ENCODE results near the gene ZFHX2.
A peak's percentile ranks its signal among the peaks of the same experiment; 100 is the strongest.

Gene ZFHX2

DNA sequence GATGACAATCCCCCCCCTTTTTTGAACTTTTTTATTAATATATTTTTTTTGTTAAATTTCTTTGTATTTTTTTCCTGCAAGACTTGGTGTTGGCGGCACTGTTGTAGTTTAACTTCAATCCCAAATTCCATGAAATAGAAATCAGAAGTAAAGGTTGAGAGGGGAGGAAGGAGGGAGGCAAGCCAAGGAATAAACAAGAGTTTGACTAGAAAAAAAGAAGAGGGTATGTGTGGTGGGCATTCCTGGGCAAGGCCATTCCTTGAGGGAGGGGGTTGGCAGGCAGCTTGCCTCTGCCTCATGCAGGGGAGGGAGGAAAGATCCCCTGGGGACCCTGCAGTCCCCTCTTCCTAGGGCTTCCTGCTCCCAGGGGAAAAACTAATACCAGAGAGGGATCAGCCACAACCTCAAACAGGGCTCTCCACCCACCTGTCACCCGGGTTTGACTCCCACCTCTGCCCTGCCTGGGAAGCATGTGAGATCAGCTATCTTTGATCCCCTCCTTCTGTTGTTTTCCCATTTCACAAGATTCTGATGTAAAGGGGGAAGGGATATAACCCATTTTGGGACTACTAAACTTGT, 16.5 kb upstream of the ZFHX2 start:
- Histone ChIP-seq H3K36me3 (ENCODE audit: insufficient read depth, low read length) (peaks cover 24% of the 10 kb centered on the region; the same call in 1 of the 2 replicates), H2AFZ (ENCODE audit: low read length) (peak overlapping the region; percentile 41; the same call in 1 of the 2 replicates), H3K4me1 (ENCODE audit: insufficient read depth, low read length, severe bottlenecking) (peaks cover 18% of the 10 kb centered on the region), H3K27ac (ENCODE audit: low read depth, low read length, poor library complexity, severe bottlenecking) (no peak overlapping the region), H3K9me3 (ENCODE audit: low read length) (no peaks in the 10 kb centered on the region), H3K9ac (ENCODE audit: low read length) (peak overlapping the region; percentile 78), H3K4me3 (ENCODE audit: low read depth, low read length, poor library complexity, severe bottlenecking) (peak overlapping the region; percentile 79), H3K79me2 (ENCODE audit: insufficient read depth, low read length) (no peaks in the 10 kb centered on the region), H3F3A (ENCODE audit: insufficient read depth, low read length) (no peaks in the 10 kb centered on the region), H4K20me1 (ENCODE audit: insufficient read depth, low read length) (no peaks in the 10 kb centered on the region), H3K4me2 (ENCODE audit: low read length) (peak overlapping the region; percentile 84), H3K27me3 (ENCODE audit: insufficient read depth, low read length) (no peaks in the 10 kb centered on the region), H3K9me2 (ENCODE audit: low read depth, low read length) (no peaks in the 10 kb centered on the region)
- TF ChIP-seq, protein P1, sequence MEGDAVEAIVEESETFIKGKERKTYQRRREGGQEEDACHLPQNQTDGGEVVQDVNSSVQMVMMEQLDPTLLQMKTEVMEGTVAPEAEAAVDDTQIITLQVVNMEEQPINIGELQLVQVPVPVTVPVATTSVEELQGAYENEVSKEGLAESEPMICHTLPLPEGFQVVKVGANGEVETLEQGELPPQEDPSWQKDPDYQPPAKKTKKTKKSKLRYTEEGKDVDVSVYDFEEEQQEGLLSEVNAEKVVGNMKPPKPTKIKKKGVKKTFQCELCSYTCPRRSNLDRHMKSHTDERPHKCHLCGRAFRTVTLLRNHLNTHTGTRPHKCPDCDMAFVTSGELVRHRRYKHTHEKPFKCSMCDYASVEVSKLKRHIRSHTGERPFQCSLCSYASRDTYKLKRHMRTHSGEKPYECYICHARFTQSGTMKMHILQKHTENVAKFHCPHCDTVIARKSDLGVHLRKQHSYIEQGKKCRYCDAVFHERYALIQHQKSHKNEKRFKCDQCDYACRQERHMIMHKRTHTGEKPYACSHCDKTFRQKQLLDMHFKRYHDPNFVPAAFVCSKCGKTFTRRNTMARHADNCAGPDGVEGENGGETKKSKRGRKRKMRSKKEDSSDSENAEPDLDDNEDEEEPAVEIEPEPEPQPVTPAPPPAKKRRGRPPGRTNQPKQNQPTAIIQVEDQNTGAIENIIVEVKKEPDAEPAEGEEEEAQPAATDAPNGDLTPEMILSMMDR (IDR thresholded peaks at IDR 0.05; ENCODE audit: low read length): no peak
- no peak for TF ChIP-seq EZH2 (IDR thresholded peaks at IDR 0.05; ENCODE audit: borderline replicate concordance, low read length)

DNA sequence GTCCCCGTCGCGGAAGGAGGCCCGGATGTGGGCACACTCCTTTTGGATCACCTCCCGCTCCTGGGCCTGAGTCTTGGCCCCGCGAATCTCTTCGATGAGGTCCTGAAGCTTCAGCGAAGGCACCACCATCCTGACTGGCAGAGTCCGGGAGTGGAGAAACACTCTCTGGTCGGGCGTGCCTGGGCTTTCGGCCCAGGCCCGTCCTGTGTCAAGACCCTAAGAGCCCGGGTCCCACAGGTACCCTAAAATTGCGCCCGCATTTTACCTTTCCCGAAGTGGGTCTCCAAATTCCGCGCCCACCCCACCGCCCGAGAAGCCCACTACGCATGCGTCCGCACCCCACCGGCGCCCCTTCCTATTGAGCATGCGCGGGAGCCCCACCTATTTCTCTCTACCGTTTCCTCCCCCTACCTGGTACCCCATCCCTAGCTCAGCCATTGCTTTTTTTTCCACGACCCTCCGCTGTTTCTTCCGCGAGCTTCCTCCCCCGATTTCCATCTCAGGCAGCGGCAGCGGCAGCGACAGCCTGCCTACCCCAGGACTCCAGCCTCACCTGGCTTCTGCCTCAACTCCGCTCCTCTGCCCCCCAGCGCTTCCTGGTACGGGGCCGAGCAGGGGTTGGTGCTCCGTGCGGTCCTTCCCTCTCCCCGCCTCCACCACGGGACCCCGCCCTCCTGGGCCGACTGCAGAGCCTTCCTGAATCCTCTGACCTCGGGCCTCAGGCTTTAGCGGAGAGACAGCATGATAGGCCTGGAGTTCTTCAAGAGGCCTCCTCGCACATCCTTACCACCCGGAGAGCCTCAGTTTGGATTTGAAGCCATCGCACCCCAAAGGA, 15.8 kb upstream of the ZFHX2 start, which contains the start of gene AP1G2:
Gene AP1G2, minus strand, starts transcription at position 606 of the 835 bp plus-strand sequence. Its CDS starts 477 bp downstream, at position 129.
- Histone ChIP-seq H3K9ac (ENCODE audit: low read length) (peak within 1 kb of the TSS; percentile 78), H3K4me2 (ENCODE audit: low read length) (peak within 1 kb of the TSS; percentile 84), H3K79me2 (ENCODE audit: insufficient read depth, low read length) (no peaks in the 10 kb centered on the region), H3K36me3 (ENCODE audit: insufficient read depth, low read length) (peaks cover 24% of the 10 kb centered on the region; the same call in 1 of the 2 replicates), H4K20me1 (ENCODE audit: insufficient read depth, low read length) (no peaks in the 10 kb centered on the region), H3K27me3 (ENCODE audit: insufficient read depth, low read length) (no peaks in the 10 kb centered on the region), H3K4me1 (ENCODE audit: insufficient read depth, low read length, severe bottlenecking) (peaks cover 18% of the 10 kb centered on the region), H2AFZ (ENCODE audit: low read length) (peak within 1 kb of the TSS; percentile 41; the same call in 1 of the 2 replicates), H3K27ac (ENCODE audit: low read depth, low read length, poor library complexity, severe bottlenecking) (peak within 1 kb of the TSS; percentile 31), H3K4me3 (ENCODE audit: low read depth, low read length, poor library complexity, severe bottlenecking) (peak within 1 kb of the TSS; percentile 79), H3K9me2 (ENCODE audit: low read depth, low read length) (no peaks in the 10 kb centered on the region), H3F3A (ENCODE audit: insufficient read depth, low read length) (no peaks in the 10 kb centered on the region), H3K9me3 (ENCODE audit: low read length) (no peaks in the 10 kb centered on the region)
- TF ChIP-seq, protein P1 (IDR thresholded peaks at IDR 0.05; ENCODE audit: low read length): no peak
- TF ChIP-seq EZH2 (IDR thresholded peaks at IDR 0.05; ENCODE audit: borderline replicate concordance, low read length): no peak

DNA sequence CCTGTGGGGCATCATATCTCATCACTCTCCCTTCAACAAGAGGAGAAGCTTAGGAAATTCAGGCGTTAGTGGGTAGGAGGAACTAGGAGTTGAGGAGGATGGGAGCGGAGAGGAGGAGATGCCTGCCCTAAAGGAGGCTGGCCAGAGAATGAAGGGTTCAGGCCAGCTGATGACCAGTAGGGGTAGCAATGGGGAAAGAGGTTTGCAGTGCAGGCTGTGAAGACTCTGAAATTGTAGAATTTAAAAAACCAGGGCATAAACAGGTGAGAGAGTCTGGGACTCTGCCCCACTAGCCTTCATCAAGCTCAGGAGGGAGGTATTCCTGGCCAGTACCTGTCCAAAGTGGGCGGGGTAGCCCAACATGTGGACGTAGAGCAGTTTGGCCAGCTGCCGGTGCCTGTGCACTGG, 15.2 kb upstream of the ZFHX2 start:
- H3K4me1 ChIP-seq (ENCODE audit: insufficient read depth, low read length, severe bottlenecking): peaks cover 18% of the 10 kb centered on the region
- no peaks in the 10 kb centered on the region for H3K9me3 ChIP-seq (ENCODE audit: low read length)
- TF ChIP-seq EZH2 (IDR thresholded peaks at IDR 0.05; ENCODE audit: borderline replicate concordance, low read length): no peak
- TF ChIP-seq, protein P1 (IDR thresholded peaks at IDR 0.05; ENCODE audit: low read length): peak; percentile 24; the same call in 1 of the 2 replicates
- H3K9ac ChIP-seq (ENCODE audit: low read length): peak overlapping the region; percentile 78
- no peaks in the 10 kb centered on the region for H3F3A ChIP-seq (ENCODE audit: insufficient read depth, low read length)
- no peaks in the 10 kb centered on the region for H3K9me2 ChIP-seq (ENCODE audit: low read depth, low read length)
- H3K27me3 ChIP-seq (ENCODE audit: insufficient read depth, low read length): no peaks in the 10 kb centered on the region
- H4K20me1 ChIP-seq (ENCODE audit: insufficient read depth, low read length): no peaks in the 10 kb centered on the region
- H3K36me3 ChIP-seq (ENCODE audit: insufficient read depth, low read length): peaks cover 30% of the 10 kb centered on the region; the same call in 1 of the 2 replicates
- no peak overlapping the region for H2AFZ ChIP-seq (ENCODE audit: low read length)
- H3K4me2 ChIP-seq (ENCODE audit: low read length): peak overlapping the region; percentile 84
- no peak overlapping the region for H3K27ac ChIP-seq (ENCODE audit: low read depth, low read length, poor library complexity, severe bottlenecking)
- H3K4me3 ChIP-seq (ENCODE audit: low read depth, low read length, poor library complexity, severe bottlenecking): peak overlapping the region; percentile 79
- no peaks in the 10 kb centered on the region for H3K79me2 ChIP-seq (ENCODE audit: insufficient read depth, low read length)
